Endothelial cell of umbilical vein (primary cell): ENCODE measurements around the gene KIF22. TPM values are rescaled to one million over a fixed set of nuclear protein-coding genes. Genes with fewer than 3 reads are reported as not detected.

Source experiments
- BruUV-seq: library from RNA; stranded (reverse); fragments of 400-500 nt; replicated peaks from 2 replicates; lab custom pipeline; 2021; lab: Mats Ljungman, UMichigan
- CTCF ChIA-PET: fragments of 300-600, 350-600 bp; sonication (Branson Sonifier 250); formaldehyde crosslinking; loops from one replicate; lab custom pipeline; 2021; ENCODE audit warnings: antibody characterized with exemption, inconsistent platforms; lab: Charles Lee
- POLR2A ChIA-PET: fragments of 300-600, 350-600 bp; sonication (Branson Sonifier 250); formaldehyde crosslinking; loops from one replicate; lab custom pipeline; 2021; ENCODE audit warnings: antibody characterized with exemption, inconsistent platforms; lab: Charles Lee
- DNase-seq: peaks from one replicate; pipeline ENCODE4 v3.0.0-alpha.2; 2011; ENCODE audit warnings: low read depth, low spot score
- FAIRE-seq: peaks from 2 replicates; lab custom pipeline; 2011; peaks lifted over from hg19 to GRCh38; lab: Jason Lieb, UNC
- H2AFZ ChIP-seq: 2 replicates; pipeline ENCODE4 v1.6.0; 2012; ENCODE audit warnings: low read depth, low read length, control low read depth, inconsistent platforms
- H3K27ac ChIP-seq: 2 replicates; pipeline ENCODE4 v1.5.1; 2011; ENCODE audit warnings: low read depth, mild to moderate bottlenecking, control low read depth, low read length, moderate library complexity; ENCODE audit not compliant: insufficient read depth
- H3K27me3 ChIP-seq, 2 experiments: 2 replicates each; pipeline versions ENCODE4 v1.6.0 to v1.6.1; 2011; ENCODE audit warnings: low read length in 2 of 2, mixed read lengths in 1 of 2; ENCODE audit not compliant: control insufficient read depth in 2 of 2, insufficient read depth in 2 of 2
- H3K36me3 ChIP-seq, 2 experiments: 2 replicates in 1 of 2; 3 replicates in 1 of 2; pipeline ENCODE4 v1.5.1; 2011; ENCODE audit warnings: low read length in 2 of 2, mild to moderate bottlenecking in 1 of 2, moderate library complexity in 1 of 2; ENCODE audit not compliant: control insufficient read depth in 2 of 2, insufficient read depth in 2 of 2; ENCODE audit errors: extremely low read depth in 1 of 2
- H3K4me1 ChIP-seq: 3 replicates; pipeline ENCODE4 v1.5.1; 2011; ENCODE audit warnings: mild to moderate bottlenecking, low read length; ENCODE audit not compliant: control insufficient read depth, insufficient read depth; ENCODE audit errors: extremely low read depth
- H3K4me2 ChIP-seq: 2 replicates; pipeline ENCODE4 v1.6.1; 2011; ENCODE audit warnings: low read length, control low read depth, mixed read lengths; ENCODE audit not compliant: insufficient read depth
- H3K4me3 ChIP-seq, 3 experiments: fragments of 200-600 bp in 1 of 3; sonication (generic), shearing (Covaris generic) in 1 of 3; replicated peaks in 1 of 3; 2 replicates each; pipeline ENCODE4 v1.5.1; 2011 to 2016; ENCODE audit warnings: control low read depth in 3 of 3, low read length in 3 of 3, mild to moderate bottlenecking in 2 of 3, inconsistent platforms in 1 of 3, low read depth in 1 of 3, moderate library complexity in 1 of 3; ENCODE audit not compliant: insufficient read depth in 1 of 3
- H3K79me2 ChIP-seq: 2 replicates; pipeline ENCODE4 v1.6.0; 2012; ENCODE audit warnings: low read length, inconsistent platforms; ENCODE audit not compliant: control insufficient read depth, insufficient read depth
- H3K9ac ChIP-seq: replicated peaks from 2 replicates; pipeline ENCODE3; 2011; ENCODE audit warnings: low read length, control low read depth; ENCODE audit not compliant: insufficient read depth; ENCODE audit errors: extremely low read depth
- H3K9me1 ChIP-seq: replicated peaks from 3 replicates; pipeline ENCODE4 v1.6.0; 2011; ENCODE audit warnings: mild to moderate bottlenecking, low read length; ENCODE audit not compliant: control insufficient read depth, insufficient read depth; ENCODE audit errors: extremely low read depth
- H3K9me3 ChIP-seq: replicated peaks from 2 replicates; pipeline ENCODE4 v1.5.1; 2012; ENCODE audit warnings: low read length, inconsistent platforms; ENCODE audit not compliant: control insufficient read depth, insufficient read depth
- H4K20me1 ChIP-seq: replicated peaks from 2 replicates; pipeline ENCODE3; 2011; ENCODE audit warnings: mild to moderate bottlenecking, low read length; ENCODE audit not compliant: control insufficient read depth, insufficient read depth; ENCODE audit errors: extremely low read depth
- CTCF ChIP-seq, 2 donors: IDR thresholded peaks; 1 replicate in 1 of 2; 2 replicates in 1 of 2; pipeline ENCODE4 v1.5.1; 2011; ENCODE audit warnings: low read length in 2 of 2, mild to moderate bottlenecking in 2 of 2, moderate library complexity in 2 of 2, control low read depth in 1 of 2, inconsistent platforms in 1 of 2, low read depth in 1 of 2; ENCODE audit not compliant: insufficient read depth in 1 of 2; ENCODE audit errors: extremely low read depth in 1 of 2
- EZH2 ChIP-seq: IDR thresholded peaks from 2 replicates; pipeline ENCODE4 v1.6.1; 2012; ENCODE audit warnings: borderline replicate concordance, low read depth, mild to moderate bottlenecking, moderate library complexity, low read length, inconsistent platforms; ENCODE audit not compliant: severe bottlenecking
- FOS ChIP-seq: IDR thresholded peaks from 2 replicates; pipeline ENCODE4 v1.6.1; 2011; ENCODE audit warnings: mild to moderate bottlenecking, low read length, moderate library complexity, borderline replicate concordance; ENCODE audit not compliant: insufficient read depth
- GATA2 ChIP-seq: IDR thresholded peaks from 2 replicates; pipeline ENCODE4 v1.7.0; 2011; ENCODE audit warnings: low read depth, mild to moderate bottlenecking, moderate library complexity, mixed read lengths, low read length; ENCODE audit not compliant: insufficient read length, insufficient read depth
- JUN ChIP-seq: IDR thresholded peaks from 2 replicates; pipeline ENCODE4 v1.6.1; 2011; ENCODE audit warnings: borderline replicate concordance, low read depth; ENCODE audit not compliant: insufficient read length, insufficient read depth
- MAX ChIP-seq: IDR thresholded peaks from 2 replicates; pipeline ENCODE4 v1.6.1; 2011; ENCODE audit not compliant: insufficient read depth, insufficient read length
- MYC ChIP-seq: IDR thresholded peaks from one replicate; pipeline ENCODE4 v1.6.1; 2011; ENCODE audit warnings: mild to moderate bottlenecking, low read depth, low read length
- POLR2A ChIP-seq: IDR thresholded peaks from 2 replicates; pipeline ENCODE4 v1.6.1; 2012; ENCODE audit warnings: low read depth, mild to moderate bottlenecking, control low read depth, low read length
- POLR2AphosphoS5 ChIP-seq: IDR thresholded peaks from 2 replicates; pipeline ENCODE4 v1.6.1; 2012; ENCODE audit warnings: low read depth, mild to moderate bottlenecking, control low read depth, low read length, moderate library complexity; ENCODE audit not compliant: insufficient read depth
- dilution Hi-C: fragments of 300-500 bp; cut with MboI; formaldehyde crosslinking; loops from one replicate; pipeline ENCODE4 v1.15.0; 2019; ENCODE audit warnings: low sequenced_read_pairs; ENCODE audit not compliant: extremely low pct_ligation_motif_present
- intact Hi-C: fragments of 100-400 bp; cut with micrococcal nuclease; formaldehyde crosslinking; loops from one replicate; pipeline ENCODE4 v1.10.0; 2022
- polyA plus RNA-seq, 4 experiments: library from polyadenylated mRNA; depleted of rRNA in 3 of 4; stranded (reverse) in 3 of 4; unstranded in 1 of 4; fragments of >200 nt; gene quantifications; 2 replicates each; pipeline versions ENCODE4 v1.2.1 to v1.2.3, GENCODE V29; 2011 to 2012; ENCODE audit warnings: missing spikeins in 1 of 4
- total RNA-seq: library from RNA; stranded (reverse); gene quantifications from 2 replicates; pipeline ENCODE4 v1.2.3, GENCODE V29; 2021

KIF22 gene
- total and polyA plus RNA-seq, 2 donors (not counting 3 experiments of a cell fraction or from before 2014, with no cell fraction given), result 67.3 to 90.0 TPM

GRCh38 chr16:29812754-29813643 is 22.4 kb downstream of the KIF22 start:
- Histone ChIP-seq H3K4me3 (no peak overlapping the region), H3K27me3 (no peaks in the 10 kb centered on the region), H3K27ac (no peak overlapping the region), H3K4me2 (peak overlapping the region; percentile 43), H3K79me2 (peaks cover 28% of the 10 kb centered on the region), H3K4me1 (peaks cover 52% of the 10 kb centered on the region), H2AFZ (no peak overlapping the region), H3K9me1 (no peaks in the 10 kb centered on the region), H3K36me3 (peaks cover 0 to 14% of the 10 kb centered on the region in 2 experiments), H4K20me1 (no peaks in the 10 kb centered on the region), H3K9me3 (no peaks in the 10 kb centered on the region), H3K9ac (no peak overlapping the region)
- TF ChIP-seq POLR2AphosphoS5 (no peak), POLR2A (no peak), JUN (no peak), MAX (no peak), CTCF (IDR thresholded peaks at IDR 0.05; ENCODE audit: extremely low read depth in 1 of 2, insufficient read depth in 1 of 2, low read depth in 1 of 2, low read length in 2 of 2) (no peak), MYC (no peak), FOS (no peak), EZH2 (no peak), GATA2 (no peak)
- intact Hi-C loops, result no loop called here
- ChIA-PET CTCF (interaction anchor here (1.0 to 4.0 kb wide), 2 partner anchors 35 to 112 kb away, joined by 3 to 29 read pairs; no protein-coding TSS in a partner anchor), POLR2A (no interaction called here)
- dilution Hi-C loops, result no loop called here
- FAIRE-seq (no peak), DNase-seq (no peak)
- no TSS peak for BruUV-seq
